ENCODE results near the gene TRIM58.

DNA sequence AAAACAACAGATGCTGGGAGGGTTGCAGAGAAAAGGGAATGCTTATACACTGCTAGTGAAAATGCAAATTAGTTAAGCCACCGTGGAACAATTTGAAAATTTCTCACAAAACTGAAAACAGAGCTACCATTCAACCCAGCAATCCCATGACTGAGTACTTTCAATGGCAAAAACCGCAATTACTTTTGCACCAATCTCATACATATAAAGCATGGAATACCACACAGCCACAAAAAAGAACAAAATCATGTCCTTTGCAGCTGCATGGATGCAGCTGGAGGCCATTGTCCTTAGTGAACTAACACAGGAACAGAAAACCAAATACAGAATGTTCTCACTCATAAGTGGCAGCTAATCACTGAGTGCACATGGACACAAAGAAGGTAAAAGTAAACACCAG, 56.8 kb downstream of the TRIM58 start:
- TF ChIP-seq POLR2A (IDR thresholded peaks at IDR 0.05; ENCODE audit: low read depth, low read length) (no peak), MAZ (IDR thresholded peaks at IDR 0.05; ENCODE audit: borderline replicate concordance, low read depth, low read length) (no peak), BHLHE40 (IDR thresholded peaks at IDR 0.05; ENCODE audit: low read depth, low read length) (no peak), RCOR1 (IDR thresholded peaks at IDR 0.05; ENCODE audit: insufficient replicate concordance, low read length) (no peak), MXI1 (IDR thresholded peaks at IDR 0.05; ENCODE audit: borderline replicate concordance, low read depth, low read length) (no peak), NFE2L2 (IDR thresholded peaks at IDR 0.05; ENCODE audit: low read depth, low read length) (no peak), CEBPB (IDR thresholded peaks at IDR 0.05; ENCODE audit: low read depth, low read length) (no peak), RFX5 (IDR thresholded peaks at IDR 0.05; ENCODE audit: low read depth, low read length) (no peak), RAD21 (IDR thresholded peaks at IDR 0.05; ENCODE audit: low read length) (no peak), MAFK (IDR thresholded peaks at IDR 0.05; ENCODE audit: low read depth, low read length) (no peak)
- TF ChIP-seq, protein P1, sequence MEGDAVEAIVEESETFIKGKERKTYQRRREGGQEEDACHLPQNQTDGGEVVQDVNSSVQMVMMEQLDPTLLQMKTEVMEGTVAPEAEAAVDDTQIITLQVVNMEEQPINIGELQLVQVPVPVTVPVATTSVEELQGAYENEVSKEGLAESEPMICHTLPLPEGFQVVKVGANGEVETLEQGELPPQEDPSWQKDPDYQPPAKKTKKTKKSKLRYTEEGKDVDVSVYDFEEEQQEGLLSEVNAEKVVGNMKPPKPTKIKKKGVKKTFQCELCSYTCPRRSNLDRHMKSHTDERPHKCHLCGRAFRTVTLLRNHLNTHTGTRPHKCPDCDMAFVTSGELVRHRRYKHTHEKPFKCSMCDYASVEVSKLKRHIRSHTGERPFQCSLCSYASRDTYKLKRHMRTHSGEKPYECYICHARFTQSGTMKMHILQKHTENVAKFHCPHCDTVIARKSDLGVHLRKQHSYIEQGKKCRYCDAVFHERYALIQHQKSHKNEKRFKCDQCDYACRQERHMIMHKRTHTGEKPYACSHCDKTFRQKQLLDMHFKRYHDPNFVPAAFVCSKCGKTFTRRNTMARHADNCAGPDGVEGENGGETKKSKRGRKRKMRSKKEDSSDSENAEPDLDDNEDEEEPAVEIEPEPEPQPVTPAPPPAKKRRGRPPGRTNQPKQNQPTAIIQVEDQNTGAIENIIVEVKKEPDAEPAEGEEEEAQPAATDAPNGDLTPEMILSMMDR (conservative IDR thresholded peaks at IDR 0.05; ENCODE audit: low read depth, low read length) = no peak
- TF ChIP-seq, protein P2, sequence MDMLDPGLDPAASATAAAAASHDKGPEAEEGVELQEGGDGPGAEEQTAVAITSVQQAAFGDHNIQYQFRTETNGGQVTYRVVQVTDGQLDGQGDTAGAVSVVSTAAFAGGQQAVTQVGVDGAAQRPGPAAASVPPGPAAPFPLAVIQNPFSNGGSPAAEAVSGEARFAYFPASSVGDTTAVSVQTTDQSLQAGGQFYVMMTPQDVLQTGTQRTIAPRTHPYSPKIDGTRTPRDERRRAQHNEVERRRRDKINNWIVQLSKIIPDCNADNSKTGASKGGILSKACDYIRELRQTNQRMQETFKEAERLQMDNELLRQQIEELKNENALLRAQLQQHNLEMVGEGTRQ (IDR thresholded peaks at IDR 0.05; ENCODE audit: low read depth, low read length) = no peak
- TF ChIP-seq, protein P3, sequence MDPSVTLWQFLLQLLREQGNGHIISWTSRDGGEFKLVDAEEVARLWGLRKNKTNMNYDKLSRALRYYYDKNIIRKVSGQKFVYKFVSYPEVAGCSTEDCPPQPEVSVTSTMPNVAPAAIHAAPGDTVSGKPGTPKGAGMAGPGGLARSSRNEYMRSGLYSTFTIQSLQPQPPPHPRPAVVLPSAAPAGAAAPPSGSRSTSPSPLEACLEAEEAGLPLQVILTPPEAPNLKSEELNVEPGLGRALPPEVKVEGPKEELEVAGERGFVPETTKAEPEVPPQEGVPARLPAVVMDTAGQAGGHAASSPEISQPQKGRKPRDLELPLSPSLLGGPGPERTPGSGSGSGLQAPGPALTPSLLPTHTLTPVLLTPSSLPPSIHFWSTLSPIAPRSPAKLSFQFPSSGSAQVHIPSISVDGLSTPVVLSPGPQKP (IDR thresholded peaks at IDR 0.05; ENCODE audit: borderline replicate concordance, low read depth, low read length) = no peak

Data from IMR-90 (cell line).